ENCODE results near the gene SDF4.

SDF4 gene

DNA sequence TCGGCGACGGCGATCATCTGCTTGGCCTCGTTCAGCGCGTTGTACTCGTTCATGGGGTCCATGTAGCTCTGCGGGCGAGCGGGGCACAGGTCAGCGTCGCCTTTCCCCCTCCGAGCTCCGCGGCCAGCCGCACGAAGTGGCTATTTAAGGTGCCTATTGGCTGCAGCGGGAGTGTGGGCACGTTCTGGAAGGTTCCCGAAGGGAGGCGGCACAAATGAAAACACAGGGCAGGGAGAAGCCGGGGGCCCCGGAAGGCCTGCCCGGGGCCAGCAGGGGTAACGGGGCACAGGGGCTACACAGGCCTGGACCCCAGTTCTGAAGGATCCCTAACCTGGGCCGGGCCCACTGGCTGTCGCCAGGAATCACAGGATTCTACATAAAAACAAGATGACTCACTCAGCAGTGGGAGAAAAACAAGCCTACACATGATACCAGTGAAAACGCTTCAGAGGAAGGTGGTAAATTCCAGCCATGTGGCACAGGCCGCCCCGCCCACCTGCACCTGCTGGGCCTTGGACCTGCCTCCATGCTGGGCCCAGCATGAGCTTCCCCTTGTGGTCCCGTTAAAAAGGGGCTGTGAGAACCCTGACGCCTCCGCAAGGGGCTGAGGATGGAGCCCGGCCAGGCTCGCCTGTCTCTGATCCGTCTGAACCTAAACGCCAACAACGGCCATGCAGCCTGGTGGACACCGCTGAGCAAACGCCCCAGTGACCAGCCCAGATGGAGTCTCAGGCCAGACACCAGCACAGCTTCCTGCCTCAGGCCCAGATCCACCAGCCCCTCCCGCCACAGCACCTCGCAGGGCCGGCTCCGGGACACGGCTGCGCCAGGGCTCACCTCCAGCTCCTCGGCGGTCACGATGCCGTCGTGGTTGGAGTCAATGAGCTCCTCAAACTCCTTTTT lies 13.9 kb downstream of the SDF4 start:
- Histone ChIP-seq H3K4me1 (ENCODE audit: control insufficient read depth, insufficient read depth, low read length, unreplicated experiment) (no peaks in the 10 kb centered on the region), H3K27ac (ENCODE audit: low read depth, low read length) (no peak overlapping the region), H3K27me3 (ENCODE audit: insufficient read depth, low read length) (no peaks in the 10 kb centered on the region), H3K4me3 (ENCODE audit: low read depth, low read length) (no peak overlapping the region), H3K79me2 (ENCODE audit: control insufficient read depth, insufficient read depth, low read length, unreplicated experiment) (no peaks in the 10 kb centered on the region), H2AFZ (ENCODE audit: low read length, unreplicated experiment) (no peak overlapping the region), H3K36me3 (ENCODE audit: insufficient read depth, low read length) (peaks cover 14% of the 10 kb centered on the region; the same call in 1 of the 2 replicates)

- Histone ChIP-seq H3K4me1 (ENCODE audit: control insufficient read depth, insufficient read depth, low read length, unreplicated experiment) (no peaks in the 10 kb centered on the region), H3K36me3 (ENCODE audit: insufficient read depth, low read length) (peaks cover 8% of the 10 kb centered on the region; the same call in 1 of the 2 replicates), H3K27me3 (ENCODE audit: insufficient read depth, low read length) (no peaks in the 10 kb centered on the region), H3K4me3 (ENCODE audit: low read depth, low read length) (no peak overlapping the region), H3K79me2 (ENCODE audit: control insufficient read depth, insufficient read depth, low read length, unreplicated experiment) (no peaks in the 10 kb centered on the region), H3K27ac (ENCODE audit: low read depth, low read length) (no peak overlapping the region), H2AFZ (ENCODE audit: low read length, unreplicated experiment) (no peak overlapping the region)
Measured at GRCh38 chr1:1216770-1217620, 14.8 kb downstream of the SDF4 start.

DNA sequence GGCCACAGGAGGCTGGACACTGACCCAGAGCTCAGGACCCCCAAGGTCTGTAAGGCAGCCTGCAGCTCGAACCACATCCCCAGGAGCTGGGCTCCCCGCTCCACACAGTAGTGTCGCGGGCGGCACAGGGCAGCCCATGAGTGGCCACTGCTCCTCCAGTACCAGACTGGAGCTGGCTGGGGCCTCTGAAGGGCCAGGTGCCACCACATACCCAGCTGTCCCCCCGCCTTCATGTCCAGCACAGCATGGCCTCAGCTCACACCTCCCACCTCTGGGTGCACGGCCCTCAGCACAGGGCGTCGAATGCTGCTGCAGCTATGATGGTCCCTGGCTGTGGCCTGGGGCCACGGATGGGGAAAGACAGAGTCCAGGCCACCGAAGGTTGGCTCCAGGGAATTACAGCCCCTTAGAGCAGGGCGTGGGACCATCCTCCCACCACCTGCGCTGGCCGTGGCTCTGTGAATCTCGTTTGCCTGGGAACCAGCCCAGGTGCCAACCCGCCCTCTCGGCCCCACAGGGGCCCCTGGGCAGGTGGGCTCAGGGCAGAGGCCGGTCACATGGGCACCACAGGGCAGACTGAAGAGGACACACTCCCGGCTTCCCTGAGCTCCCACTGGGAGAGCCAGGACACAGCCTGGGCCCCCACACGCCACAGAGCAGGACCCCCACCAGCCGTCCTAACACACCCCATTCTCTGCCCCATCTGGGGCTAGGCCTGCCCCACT lies 15.8 kb downstream of the SDF4 start:
- H3K79me2 ChIP-seq (ENCODE audit: control insufficient read depth, insufficient read depth, low read length, unreplicated experiment) = no peaks in the 10 kb centered on the region
- no peaks in the 10 kb centered on the region for H3K27me3 ChIP-seq (ENCODE audit: insufficient read depth, low read length)
- H3K27ac ChIP-seq (ENCODE audit: low read depth, low read length) = no peak overlapping the region
- H2AFZ ChIP-seq (ENCODE audit: low read length, unreplicated experiment) = no peak overlapping the region
- no peaks in the 10 kb centered on the region for H3K4me1 ChIP-seq (ENCODE audit: control insufficient read depth, insufficient read depth, low read length, unreplicated experiment)
- no peak overlapping the region for H3K4me3 ChIP-seq (ENCODE audit: low read depth, low read length)
- H3K36me3 ChIP-seq (ENCODE audit: insufficient read depth, low read length) = peaks cover 8% of the 10 kb centered on the region; the same call in 1 of the 2 replicates

DNA sequence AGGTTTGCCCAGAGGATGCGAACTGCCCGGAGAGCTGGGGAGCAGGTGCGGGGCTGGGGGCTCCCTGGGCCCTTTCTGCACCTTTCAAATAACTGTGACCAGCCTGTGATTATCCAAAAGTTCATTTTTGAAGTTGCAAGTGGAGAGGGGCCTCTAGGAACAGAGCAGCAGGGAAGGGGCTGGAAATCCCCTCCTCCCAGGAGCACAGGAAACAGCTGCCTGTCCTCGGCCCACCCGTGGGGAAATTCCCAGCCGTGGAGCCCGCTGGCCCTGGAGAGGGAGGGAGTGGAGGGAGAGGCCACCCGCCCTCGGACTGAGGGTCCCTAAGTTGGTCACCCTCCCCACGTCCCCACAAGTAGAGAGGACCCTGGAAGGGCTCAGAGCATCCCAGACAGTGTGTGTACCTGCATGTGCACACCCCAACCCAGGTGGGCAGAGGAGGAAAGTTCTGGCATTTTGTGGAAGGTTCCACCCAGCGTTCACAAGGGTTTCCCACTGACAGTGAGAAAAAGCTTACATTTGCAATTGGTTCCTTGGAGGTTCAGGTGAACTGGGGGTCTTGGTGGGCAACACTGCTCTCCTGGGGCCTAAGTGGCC lies 16.6 kb downstream of the SDF4 start:
- Histone ChIP-seq H3K27me3 (ENCODE audit: insufficient read depth, low read length) (no peaks in the 10 kb centered on the region), H3K4me1 (ENCODE audit: control insufficient read depth, insufficient read depth, low read length, unreplicated experiment) (no peaks in the 10 kb centered on the region), H3K36me3 (ENCODE audit: insufficient read depth, low read length) (peaks cover 5% of the 10 kb centered on the region; the same call in 1 of the 2 replicates), H3K79me2 (ENCODE audit: control insufficient read depth, insufficient read depth, low read length, unreplicated experiment) (no peaks in the 10 kb centered on the region), H3K27ac (ENCODE audit: low read depth, low read length) (no peak overlapping the region), H2AFZ (ENCODE audit: low read length, unreplicated experiment) (no peak overlapping the region), H3K4me3 (ENCODE audit: low read depth, low read length) (no peak overlapping the region)

DNA sequence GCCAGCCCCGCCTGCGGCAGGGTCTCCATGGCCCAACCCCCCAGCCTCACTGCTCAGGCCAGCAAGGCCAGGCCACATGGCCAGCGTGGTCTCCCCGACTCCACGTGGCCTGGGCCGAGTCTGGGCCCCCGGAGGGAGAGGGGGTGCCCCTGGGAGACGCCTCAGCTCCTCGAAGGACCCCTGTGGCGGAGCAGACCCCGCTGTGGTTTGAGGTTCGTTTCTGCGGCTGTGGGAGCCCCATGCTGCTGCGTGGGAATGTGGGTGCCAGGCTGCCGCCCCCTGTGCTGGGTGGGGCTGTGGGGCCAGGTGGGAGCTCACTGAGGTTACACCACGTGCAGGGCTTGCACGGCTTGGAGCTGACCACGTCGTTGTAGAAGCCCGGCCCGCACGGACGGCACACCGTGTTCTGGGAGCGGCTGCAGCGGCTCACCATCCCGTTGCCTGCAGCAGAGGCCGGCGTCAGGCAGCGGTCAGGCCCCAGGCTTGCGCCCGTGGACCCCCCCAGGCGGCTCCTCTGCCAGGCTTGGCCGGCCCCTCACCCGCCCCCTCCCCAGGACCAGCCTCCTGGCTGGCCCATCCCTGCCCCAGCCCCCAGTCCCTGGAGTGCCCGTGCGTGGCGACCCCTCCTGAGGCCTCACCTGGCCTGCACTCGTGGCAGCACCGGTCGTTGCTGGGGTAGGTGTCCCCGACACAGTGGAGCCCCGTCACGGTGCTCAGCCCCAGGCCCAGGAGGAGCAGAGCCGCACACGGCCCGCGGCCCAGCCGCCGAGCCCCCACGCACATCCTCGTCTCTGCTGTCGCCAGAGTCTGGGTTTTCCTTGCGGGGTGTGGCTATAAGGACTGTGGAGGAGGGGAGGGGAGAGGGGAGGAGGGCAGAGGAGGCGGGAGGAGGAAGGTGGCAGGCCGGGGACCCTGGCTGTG lies 18.2 kb downstream of the SDF4 start, which contains the start of gene TNFRSF4:
TSS of gene TNFRSF4 (minus strand) at position 809 of the 921 bp plus-strand sequence. CDS start at position 783, 26 bp downstream.
- H3K4me3 ChIP-seq (ENCODE audit: low read depth, low read length) = no peak within 1 kb of the TSS
- no peaks in the 10 kb centered on the region for H3K4me1 ChIP-seq (ENCODE audit: control insufficient read depth, insufficient read depth, low read length, unreplicated experiment)
- no peak within 1 kb of the TSS for H2AFZ ChIP-seq (ENCODE audit: low read length, unreplicated experiment)
- H3K79me2 ChIP-seq (ENCODE audit: control insufficient read depth, insufficient read depth, low read length, unreplicated experiment) = no peaks in the 10 kb centered on the region
- peaks cover 5% of the 10 kb centered on the region; the same call in 1 of the 2 replicates for H3K36me3 ChIP-seq (ENCODE audit: insufficient read depth, low read length)
- no peaks in the 10 kb centered on the region for H3K27me3 ChIP-seq (ENCODE audit: insufficient read depth, low read length)
- no peak within 1 kb of the TSS for H3K27ac ChIP-seq (ENCODE audit: low read depth, low read length)

DNA sequence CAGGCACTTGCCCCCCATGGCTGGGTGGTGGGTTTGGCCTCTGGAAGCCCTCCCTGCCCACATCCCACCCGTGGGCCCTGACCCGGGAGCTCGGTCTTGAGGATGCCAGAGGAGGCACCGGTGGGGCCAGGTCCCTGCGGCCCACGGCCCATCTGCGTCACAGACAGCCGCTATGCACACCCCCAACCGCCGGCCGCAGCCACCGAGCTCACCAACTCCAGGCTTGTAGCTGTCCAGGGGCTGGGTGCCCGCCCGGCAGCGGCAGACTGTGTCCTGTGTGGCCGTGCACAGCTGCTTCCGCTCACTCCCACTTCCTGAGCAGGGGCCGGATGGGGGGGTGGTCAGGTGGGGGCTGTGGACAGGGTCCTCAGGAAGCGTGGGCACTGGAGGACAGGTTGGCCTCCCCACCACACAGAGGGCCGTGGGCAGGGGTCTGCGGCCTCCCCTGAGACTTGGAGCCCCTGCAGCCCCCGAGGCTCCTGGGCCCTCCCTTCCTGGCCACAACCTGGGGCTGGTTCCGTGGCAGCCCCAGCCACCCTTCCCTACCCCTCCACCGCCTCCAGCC lies 18.9 kb downstream of the SDF4 start:
- Histone ChIP-seq H2AFZ (ENCODE audit: low read length, unreplicated experiment) (no peak overlapping the region), H3K27me3 (ENCODE audit: insufficient read depth, low read length) (no peaks in the 10 kb centered on the region), H3K79me2 (ENCODE audit: control insufficient read depth, insufficient read depth, low read length, unreplicated experiment) (no peaks in the 10 kb centered on the region), H3K27ac (ENCODE audit: low read depth, low read length) (no peak overlapping the region), H3K36me3 (ENCODE audit: insufficient read depth, low read length) (no peaks in the 10 kb centered on the region; the same call in 1 of the 2 replicates), H3K4me1 (ENCODE audit: control insufficient read depth, insufficient read depth, low read length, unreplicated experiment) (peaks cover 5% of the 10 kb centered on the region), H3K4me3 (ENCODE audit: low read depth, low read length) (no peak overlapping the region)

GRCh38 chr1:1211541-1212441 lies 20.0 kb downstream of the SDF4 start:
- no peaks in the 10 kb centered on the region for H3K79me2 ChIP-seq (ENCODE audit: control insufficient read depth, insufficient read depth, low read length, unreplicated experiment)
- peaks cover 6% of the 10 kb centered on the region; the same call in 1 of the 2 replicates for H3K27me3 ChIP-seq (ENCODE audit: insufficient read depth, low read length)
- peaks cover 5% of the 10 kb centered on the region for H3K4me1 ChIP-seq (ENCODE audit: control insufficient read depth, insufficient read depth, low read length, unreplicated experiment)
- no peaks in the 10 kb centered on the region for H3K36me3 ChIP-seq (ENCODE audit: insufficient read depth, low read length)
- no peak overlapping the region for H3K27ac ChIP-seq (ENCODE audit: low read depth, low read length)
- no peak overlapping the region for H2AFZ ChIP-seq (ENCODE audit: low read length, unreplicated experiment)
- H3K4me3 ChIP-seq (ENCODE audit: low read depth, low read length) = no peak overlapping the region

DNA sequence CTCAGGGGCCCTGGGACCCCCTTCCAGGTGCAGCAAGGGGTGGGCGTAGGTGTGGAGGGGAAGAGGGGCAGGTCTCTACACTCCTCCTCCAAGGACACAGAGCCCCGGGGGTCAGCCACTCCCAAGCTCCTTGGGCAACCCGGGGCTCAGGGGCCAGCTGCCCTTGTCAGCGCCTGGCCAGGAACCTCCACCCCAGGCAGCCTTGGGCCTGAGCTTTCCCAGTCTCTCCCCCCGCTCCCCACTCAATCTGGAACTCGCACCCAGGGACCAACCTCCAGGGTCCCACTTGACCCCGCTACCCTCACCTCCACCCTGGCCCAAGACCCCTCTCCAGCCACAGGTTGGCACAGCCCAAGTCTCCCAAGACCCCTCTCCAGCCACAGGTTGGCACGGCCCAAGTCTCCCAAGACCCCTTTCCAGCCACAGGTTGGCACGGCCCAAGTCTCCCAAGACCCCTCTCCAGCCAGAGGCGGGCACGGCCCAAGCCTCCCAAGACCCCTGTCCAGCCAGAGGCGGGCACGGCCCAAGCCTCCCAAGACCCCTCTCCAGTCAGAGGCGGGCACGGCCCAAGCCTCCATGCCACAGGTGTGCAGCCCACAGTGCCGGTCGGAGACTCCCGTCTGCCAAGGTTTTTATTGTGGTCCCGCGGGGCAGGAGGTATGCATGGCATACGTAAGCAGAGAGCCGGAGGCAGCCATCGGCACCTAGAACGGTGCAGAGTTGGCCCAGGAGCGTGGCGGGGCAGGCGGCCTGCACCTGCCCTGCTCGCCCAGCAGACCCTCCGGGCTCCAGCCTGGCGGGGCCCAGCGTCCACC lies 20.9 kb downstream of the SDF4 start:
- H3K4me1 ChIP-seq (ENCODE audit: control insufficient read depth, insufficient read depth, low read length, unreplicated experiment) = peaks cover 5% of the 10 kb centered on the region
- H3K27me3 ChIP-seq (ENCODE audit: insufficient read depth, low read length) = peaks cover 13% of the 10 kb centered on the region; the same call in 1 of the 2 replicates
- no peak overlapping the region for H3K4me3 ChIP-seq (ENCODE audit: low read depth, low read length)
- no peaks in the 10 kb centered on the region for H3K36me3 ChIP-seq (ENCODE audit: insufficient read depth, low read length)
- H3K27ac ChIP-seq (ENCODE audit: low read depth, low read length) = no peak overlapping the region
- H3K79me2 ChIP-seq (ENCODE audit: control insufficient read depth, insufficient read depth, low read length, unreplicated experiment) = no peaks in the 10 kb centered on the region
- H2AFZ ChIP-seq (ENCODE audit: low read length, unreplicated experiment) = no peak overlapping the region

All from ACC112 (cell line).